Tibial nerve (tissue), 4 donors: Measurements from ENCODE around the gene CCL16.

Source experiments
- EP300 ChIP-seq, 2 donors: sonication (generic); formaldehyde crosslinking; IDR thresholded peaks; one replicate each; pipeline ENCODE4 v1.6.1; 2017; ENCODE audit warnings: antibody characterized with exemption in 2 of 2, mild to moderate bottlenecking in 1 of 2
- POLR2A ChIP-seq, 2 donors: fragments of 450-650 bp; IDR thresholded peaks; one replicate each; pipeline ENCODE4 v1.6.1; 2017; ENCODE audit warnings: antibody characterized with exemption in 2 of 2, mild to moderate bottlenecking in 2 of 2, moderate library complexity in 2 of 2
- TF ChIP-seq, protein P1 (sequence below), 5 experiments: fragments of 200-600 bp in 3 of 5; fragments of 450-650 bp in 2 of 5; sonication (generic) in 3 of 5; IDR thresholded peaks; one replicate each; pipeline ENCODE4 v1.5.1; 2016 to 2019; ENCODE audit warnings: antibody characterized with exemption in 5 of 5, mild to moderate bottlenecking in 3 of 5, moderate library complexity in 2 of 5

DNA sequence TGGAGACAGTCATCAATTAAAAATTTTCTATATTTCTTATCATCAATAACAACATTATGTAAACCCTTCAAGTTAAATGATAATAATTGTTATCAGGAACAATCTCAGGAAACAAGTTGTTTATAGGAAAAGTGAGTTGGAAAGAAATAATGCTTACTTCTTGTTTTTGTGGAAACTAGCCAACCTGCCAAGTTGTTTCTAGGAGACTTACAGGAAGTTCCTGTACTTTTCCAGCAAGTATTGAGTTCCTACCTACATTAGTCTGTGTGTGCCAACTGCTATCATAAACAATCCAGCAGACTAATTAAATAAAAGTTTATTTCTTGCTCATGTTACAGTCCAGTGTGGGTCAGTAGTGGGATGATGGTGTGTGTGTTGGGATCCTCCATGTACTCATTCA lies 6.9 kb upstream of the CCL16 start:
- TF ChIP-seq, protein P1, sequence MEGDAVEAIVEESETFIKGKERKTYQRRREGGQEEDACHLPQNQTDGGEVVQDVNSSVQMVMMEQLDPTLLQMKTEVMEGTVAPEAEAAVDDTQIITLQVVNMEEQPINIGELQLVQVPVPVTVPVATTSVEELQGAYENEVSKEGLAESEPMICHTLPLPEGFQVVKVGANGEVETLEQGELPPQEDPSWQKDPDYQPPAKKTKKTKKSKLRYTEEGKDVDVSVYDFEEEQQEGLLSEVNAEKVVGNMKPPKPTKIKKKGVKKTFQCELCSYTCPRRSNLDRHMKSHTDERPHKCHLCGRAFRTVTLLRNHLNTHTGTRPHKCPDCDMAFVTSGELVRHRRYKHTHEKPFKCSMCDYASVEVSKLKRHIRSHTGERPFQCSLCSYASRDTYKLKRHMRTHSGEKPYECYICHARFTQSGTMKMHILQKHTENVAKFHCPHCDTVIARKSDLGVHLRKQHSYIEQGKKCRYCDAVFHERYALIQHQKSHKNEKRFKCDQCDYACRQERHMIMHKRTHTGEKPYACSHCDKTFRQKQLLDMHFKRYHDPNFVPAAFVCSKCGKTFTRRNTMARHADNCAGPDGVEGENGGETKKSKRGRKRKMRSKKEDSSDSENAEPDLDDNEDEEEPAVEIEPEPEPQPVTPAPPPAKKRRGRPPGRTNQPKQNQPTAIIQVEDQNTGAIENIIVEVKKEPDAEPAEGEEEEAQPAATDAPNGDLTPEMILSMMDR (IDR thresholded peaks at IDR 0.05), result no peak
- TF ChIP-seq POLR2A (IDR thresholded peaks at IDR 0.05), result no peak
- no peak for TF ChIP-seq EP300 (IDR thresholded peaks at IDR 0.05)
